NCI-H510A treated with DMSO at 0.1 percent for 48 hours (cell line): ENCODE data around the gene LRRN2.
"Not testable (repeated sequence)": the region's sequence is repeated elsewhere in the genome, so short reads cannot be mapped to it uniquely, and the experiment has no call there.

Experiments used
- DNase-seq: peaks from one replicate; lab custom pipeline; 2025; lab: John Stamatoyannopoulos, UW

Gene LRRN2

GRCh38 chr1:204629459-204629858 lies 56.1 kb downstream of the LRRN2 start:
- DNase-seq = not testable (repeated sequence)

- DNase-seq = no peak
Measured at GRCh38 chr1:204628868-204629267, 56.7 kb downstream of the LRRN2 start.

- DNase-seq = no peak
Measured at GRCh38 chr1:204627436-204627835, 58.1 kb downstream of the LRRN2 start.

GRCh38 chr1:204626381-204626780 lies 59.2 kb downstream of the LRRN2 start:
- no peak for DNase-seq

GRCh38 chr1:204624631-204625216 lies 60.8 kb downstream of the LRRN2 start:
- no peak for DNase-seq

GRCh38 chr1:204623894-204624361 lies 61.6 kb downstream of the LRRN2 start:
- DNase-seq = no peak

GRCh38 chr1:204623365-204623893 lies 62.1 kb downstream of the LRRN2 start:
- DNase-seq = no peak

GRCh38 chr1:204621996-204622395 lies 63.5 kb downstream of the LRRN2 start:
- DNase-seq = no peak

- no peak for DNase-seq
Measured at GRCh38 chr1:204621396-204621795, 64.1 kb downstream of the LRRN2 start.

- no peak for DNase-seq
Measured at GRCh38 chr1:204619721-204620120, 65.8 kb downstream of the LRRN2 start.

GRCh38 chr1:204618148-204618760 lies 67.3 kb downstream of the LRRN2 start:
- no peak for DNase-seq

GRCh38 chr1:204617256-204618147 lies 68.0 kb downstream of the LRRN2 start:
- no peak for DNase-seq

- DNase-seq = no peak
Measured at GRCh38 chr1:204616641-204617040, 68.9 kb downstream of the LRRN2 start.

GRCh38 chr1:204615881-204616280 lies 69.7 kb downstream of the LRRN2 start:
- peak; percentile 10 for DNase-seq

GRCh38 chr1:204613636-204614035 lies 71.9 kb downstream of the LRRN2 start:
- DNase-seq = no peak

GRCh38 chr1:204612326-204612725 lies 73.2 kb downstream of the LRRN2 start:
- DNase-seq = no peak

GRCh38 chr1:204611036-204611435 lies 74.5 kb downstream of the LRRN2 start:
- no peak for DNase-seq

GRCh38 chr1:204607910-204608309 lies 77.6 kb downstream of the LRRN2 start:
- no peak for DNase-seq

GRCh38 chr1:204605791-204606190 lies 79.7 kb downstream of the LRRN2 start:
- DNase-seq = no peak

- no peak for DNase-seq
Measured at GRCh38 chr1:204602871-204603542, 82.5 kb downstream of the LRRN2 start.

GRCh38 chr1:204602111-204602579 lies 83.4 kb downstream of the LRRN2 start:
- no peak for DNase-seq

GRCh38 chr1:204600968-204601367 lies 84.6 kb downstream of the LRRN2 start:
- DNase-seq = no peak
